ENCODE data around the gene BAK1. TPM values are rescaled to one million over a fixed set of nuclear protein-coding genes. Genes with fewer than 3 reads are reported as not detected.

BAK1 gene
- polyA plus RNA-seq, 1 donor from 2014 or later, result 15.4 TPM

- Histone ChIP-seq H3K36me3 (ENCODE audit: insufficient read depth, low read length) (no peaks in the 10 kb centered on the region), H3K9me2 (ENCODE audit: insufficient read depth, low read length) (no peaks in the 10 kb centered on the region), H3F3A (ENCODE audit: insufficient read depth, low read length, poor library complexity, severe bottlenecking) (no peaks in the 10 kb centered on the region), H3K4me3 (ENCODE audit: low read length) (no peak overlapping the region), H3K4me2 (ENCODE audit: low read length) (no peak overlapping the region), H3K9me3 (ENCODE audit: low read length) (no peaks in the 10 kb centered on the region), H3K27me3 (ENCODE audit: insufficient read depth, low read depth, low read length) (no peaks in the 10 kb centered on the region), H2AFZ (ENCODE audit: low read depth, low read length) (no peak overlapping the region), H3K27ac (ENCODE audit: low read length) (no peak overlapping the region), H4K20me1 (ENCODE audit: insufficient read depth) (no peaks in the 10 kb centered on the region), H3K9ac (ENCODE audit: low read length) (no peak overlapping the region), H3K79me2 (replicated peaks; ENCODE audit: insufficient read depth, low read length) (no peaks in the 10 kb centered on the region)
- TF ChIP-seq CTCF (IDR thresholded peaks at IDR 0.05; ENCODE audit: poor library complexity, severe bottlenecking) (no peak), REST (IDR thresholded peaks at IDR 0.05; ENCODE audit: borderline replicate concordance) (no peak), MXI1 (conservative IDR thresholded peaks at IDR 0.05; ENCODE audit: poor library complexity, severe bottlenecking) (no peak), POLR2AphosphoS5 (IDR thresholded peaks at IDR 0.05) (no peak), SMC3 (conservative IDR thresholded peaks at IDR 0.05; ENCODE audit: poor library complexity) (no peak), EZH2 (IDR thresholded peaks at IDR 0.05; ENCODE audit: borderline replicate concordance, insufficient read depth, low read length, poor library complexity, severe bottlenecking) (no peak), TAF1 (IDR thresholded peaks at IDR 0.05; ENCODE audit: low read depth) (no peak), EP300 (conservative IDR thresholded peaks at IDR 0.05; ENCODE audit: poor library complexity, severe bottlenecking) (no peak), RAD21 (conservative IDR thresholded peaks at IDR 0.05) (no peak)
These were observed 27.7 kb upstream of the BAK1 start for GRCh38 chr6:33607784-33608161.

DNA sequence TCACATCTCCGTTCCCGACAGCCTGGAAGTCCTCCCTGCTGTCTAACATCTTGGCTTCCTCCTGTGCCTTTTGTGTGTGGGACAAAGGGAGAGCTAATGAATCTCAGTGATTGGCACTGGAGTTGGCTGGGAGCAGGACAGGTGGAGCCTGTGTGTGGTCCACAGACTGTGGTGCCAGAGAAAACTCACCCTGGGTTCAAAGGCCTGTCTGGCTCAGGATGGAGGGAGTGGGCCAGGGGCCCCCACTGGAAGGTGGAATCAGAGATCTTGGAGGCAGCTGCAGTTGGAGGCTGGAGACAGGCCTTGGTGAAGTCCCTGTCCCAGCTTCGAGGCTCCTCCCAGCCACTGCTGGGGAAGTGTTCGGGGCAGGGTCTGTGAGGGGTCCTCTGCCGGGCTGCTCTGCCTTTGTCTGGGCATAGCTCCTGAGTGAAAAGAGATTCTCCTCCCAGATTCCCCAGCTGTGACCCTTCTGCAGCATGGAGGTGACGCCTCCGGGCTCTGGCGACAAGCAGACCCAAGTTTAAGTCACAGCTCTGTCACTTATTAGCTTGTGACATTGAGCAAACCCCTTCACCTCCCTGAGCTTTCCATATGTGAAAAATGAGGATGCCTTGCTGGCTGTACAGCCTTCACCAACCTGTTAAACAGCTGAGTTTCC is 27.2 kb upstream of the BAK1 start:
- H4K20me1 ChIP-seq (ENCODE audit: insufficient read depth), result no peaks in the 10 kb centered on the region

More for the DNA sequence above, 27.2 kb upstream of the BAK1 start:
- Histone ChIP-seq H3K9ac (ENCODE audit: low read length) (no peak overlapping the region), H3K9me2 (ENCODE audit: insufficient read depth, low read length) (no peaks in the 10 kb centered on the region), H2AFZ (ENCODE audit: low read depth, low read length) (no peak overlapping the region), H3K27me3 (ENCODE audit: insufficient read depth, low read depth, low read length) (no peaks in the 10 kb centered on the region), H3K27ac (ENCODE audit: low read length) (no peak overlapping the region), H3K36me3 (ENCODE audit: insufficient read depth, low read length) (no peaks in the 10 kb centered on the region), H3F3A (ENCODE audit: insufficient read depth, low read length, poor library complexity, severe bottlenecking) (no peaks in the 10 kb centered on the region), H3K4me2 (ENCODE audit: low read length) (no peak overlapping the region), H3K9me3 (ENCODE audit: low read length) (no peaks in the 10 kb centered on the region), H3K79me2 (replicated peaks; ENCODE audit: insufficient read depth, low read length) (no peaks in the 10 kb centered on the region), H3K4me3 (ENCODE audit: low read length) (no peak overlapping the region)
- TF ChIP-seq EP300 (conservative IDR thresholded peaks at IDR 0.05; ENCODE audit: poor library complexity, severe bottlenecking), result no peak
- TF ChIP-seq REST (IDR thresholded peaks at IDR 0.05; ENCODE audit: borderline replicate concordance), result no peak
- no peak for TF ChIP-seq SMC3 (conservative IDR thresholded peaks at IDR 0.05; ENCODE audit: poor library complexity)
- no peak for TF ChIP-seq POLR2AphosphoS5 (IDR thresholded peaks at IDR 0.05)
- no peak for TF ChIP-seq RAD21 (conservative IDR thresholded peaks at IDR 0.05)
- TF ChIP-seq TAF1 (IDR thresholded peaks at IDR 0.05; ENCODE audit: low read depth), result no peak
- no peak for TF ChIP-seq EZH2 (IDR thresholded peaks at IDR 0.05; ENCODE audit: borderline replicate concordance, insufficient read depth, low read length, poor library complexity, severe bottlenecking)

Data from neural cell (in vitro differentiated cells).